GM23338 (cell line): ENCODE data around the gene C3orf80. TPM values are rescaled to one million over a fixed set of nuclear protein-coding genes. Genes with fewer than 3 reads are reported as not detected.

Experiments
- ATAC-seq: fragments of 200-7000 bp; cut with Tn5 transposase; 3 replicates; pipeline ENCODE4 v1.9.1; 2020
- DNase-seq: peaks from one replicate; pipeline ENCODE4 v3.0.0-alpha.2; 2015; ENCODE audit warnings: low spot score
- H2AFZ ChIP-seq: fragments of 200-600 bp; sonication (generic); 2 replicates; pipeline ENCODE4 v1.8.0; 2016; ENCODE audit warnings: antibody characterized with exemption, mild to moderate bottlenecking, moderate library complexity
- H3F3A ChIP-seq: fragments of 200-600 bp; sonication (generic); replicated peaks from 2 replicates; pipeline ENCODE4 v1.8.0; 2017; ENCODE audit warnings: antibody characterized with exemption, mixed run types, low read depth
- H3K27ac ChIP-seq: fragments of 200-600 bp; sonication (generic); 2 replicates; pipeline ENCODE4 v1.6.1; 2016; ENCODE audit warnings: low read depth
- H3K27me3 ChIP-seq: fragments of 200-600 bp; sonication (generic); 2 replicates; pipeline ENCODE4 v1.8.0; 2016; ENCODE audit warnings: mild to moderate bottlenecking, mixed run types, moderate library complexity; ENCODE audit not compliant: insufficient read depth
- H3K36me3 ChIP-seq: fragments of 200-600 bp; sonication (generic); 2 replicates; pipeline ENCODE4 v1.8.0; 2016; ENCODE audit warnings: mild to moderate bottlenecking; ENCODE audit not compliant: insufficient read depth
- H3K4me1 ChIP-seq: fragments of 200-600 bp; sonication (generic); 2 replicates; pipeline ENCODE4 v1.8.0; 2016; ENCODE audit warnings: mild to moderate bottlenecking, moderate library complexity; ENCODE audit not compliant: insufficient read depth
- H3K4me2 ChIP-seq: fragments of 200-600 bp; sonication (generic); 2 replicates; pipeline ENCODE4 v1.7.1; 2017; ENCODE audit warnings: mixed run types
- H3K4me3 ChIP-seq: fragments of 200-600 bp; sonication (generic); 2 replicates; pipeline ENCODE4 v1.6.1; 2016; ENCODE audit warnings: mixed run types
- H3K79me2 ChIP-seq: fragments of 200-600 bp; sonication (generic); replicated peaks from 2 replicates; pipeline ENCODE4 v1.8.0; 2017; ENCODE audit warnings: mild to moderate bottlenecking; ENCODE audit not compliant: insufficient read depth
- H3K9me2 ChIP-seq: fragments of 200-600 bp; sonication (generic); 2 replicates; pipeline ENCODE4 v1.8.0; 2017; ENCODE audit not compliant: insufficient read depth
- H4K20me1 ChIP-seq: fragments of 200-600 bp; sonication (generic); replicated peaks from 2 replicates; pipeline ENCODE4 v1.8.0; 2017; ENCODE audit warnings: mild to moderate bottlenecking; ENCODE audit not compliant: insufficient read depth
- H3K27ac Mint-ChIP-seq: 2 replicates; pipeline ENCODE4 v1.8.0; 2020; ENCODE audit warnings: inconsistent platforms, mild to moderate bottlenecking, moderate library complexity, mixed read lengths
- H3K27me3 Mint-ChIP-seq: 3 replicates; pipeline ENCODE4 v1.8.0; 2022; ENCODE audit warnings: low read depth, mild to moderate bottlenecking, moderate library complexity, mixed read lengths, inconsistent platforms; ENCODE audit not compliant: insufficient read depth, poor library complexity
- H3K36me3 Mint-ChIP-seq: 3 replicates; pipeline ENCODE4 v1.8.0; 2021; ENCODE audit warnings: low read depth, mild to moderate bottlenecking, inconsistent platforms, moderate library complexity, mixed read lengths
- H3K4me1 Mint-ChIP-seq: 3 replicates; pipeline ENCODE4 v1.8.0; 2020; ENCODE audit warnings: mild to moderate bottlenecking, inconsistent platforms, mixed read lengths
- H3K4me3 Mint-ChIP-seq: 3 replicates; pipeline ENCODE4 v1.8.0; 2021; ENCODE audit warnings: moderate library complexity, mild to moderate bottlenecking, inconsistent platforms, mixed read lengths
- H3K9me3 Mint-ChIP-seq: 3 replicates; pipeline ENCODE4 v1.8.0; 2020; ENCODE audit warnings: moderate library complexity, mild to moderate bottlenecking, inconsistent platforms, mixed read lengths
- CREB1 ChIP-seq: fragments of 250-450 bp; sonication (Bioruptor Pico); IDR thresholded peaks from 2 replicates; pipeline ENCODE4 v1.5.0; 2020; ENCODE audit warnings: low read depth, mild to moderate bottlenecking, moderate library complexity
- CTCF ChIP-seq, 2 experiments: fragments of 200-600 bp in 1 of 2; sonication (generic) in 1 of 2; conservative IDR thresholded peaks; 2 replicates each; pipeline versions ENCODE4 v1.5.1 to v1.6.1; 2016 to 2017; ENCODE audit warnings: antibody characterized with exemption in 2 of 2, low read depth in 2 of 2, mild to moderate bottlenecking in 2 of 2, moderate library complexity in 1 of 2
- ETS1 ChIP-seq: IDR thresholded peaks from 2 replicates; pipeline ENCODE4 v1.6.1; 2016; ENCODE audit warnings: antibody characterized with exemption
- EZH2 ChIP-seq: fragments of 200-600 bp; sonication (generic); IDR thresholded peaks from one replicate; pipeline ENCODE4 v1.8.0; 2017; ENCODE audit warnings: antibody characterized with exemption, mild to moderate bottlenecking, low read depth; ENCODE audit not compliant: unreplicated experiment
- EZH2phosphoT487 ChIP-seq: fragments of 200-600 bp; sonication (generic); IDR thresholded peaks from one replicate; pipeline ENCODE4 v1.8.1; 2018; ENCODE audit warnings: antibody characterized with exemption; ENCODE audit not compliant: unreplicated experiment
- JUNB ChIP-seq: IDR thresholded peaks from one replicate; pipeline ENCODE4 v1.6.1; 2016; ENCODE audit warnings: antibody characterized with exemption; ENCODE audit not compliant: unreplicated experiment
- NANOG ChIP-seq: IDR thresholded peaks from 2 replicates; pipeline ENCODE4 v1.6.1; 2016; ENCODE audit warnings: antibody characterized with exemption, borderline replicate concordance
- POLR2AphosphoS5 ChIP-seq: IDR thresholded peaks from 2 replicates; pipeline ENCODE4 v1.6.1; 2016; ENCODE audit warnings: antibody characterized with exemption, low read depth
- REST ChIP-seq: IDR thresholded peaks from one replicate; pipeline ENCODE4 v1.6.1; 2018; ENCODE audit warnings: antibody characterized with exemption; ENCODE audit not compliant: unreplicated experiment
- STAT1 ChIP-seq: IDR thresholded peaks from one replicate; pipeline ENCODE4 v1.6.1; 2016; ENCODE audit warnings: antibody characterized with exemption; ENCODE audit not compliant: unreplicated experiment
- ZNF331 ChIP-seq: fragments of 250-450 bp; sonication (Bioruptor Pico); IDR thresholded peaks from 2 replicates; pipeline ENCODE4 v1.5.0; 2020; ENCODE audit warnings: low read depth, mild to moderate bottlenecking, moderate library complexity
- ZNF462 ChIP-seq: fragments of 250-450 bp; sonication (Bioruptor Pico); IDR thresholded peaks from 2 replicates; pipeline ENCODE4 v1.5.0; 2020; ENCODE audit warnings: mild to moderate bottlenecking, moderate library complexity
- polyA plus RNA-seq: library from polyadenylated mRNA; unstranded; fragments of >200 nt; fragmentation: Nextera tagmentation; extraction: Ambion mirVana; gene quantifications from 2 replicates; pipeline ENCODE4 v1.2.1, GENCODE V29; 2016
- total RNA-seq: library from RNA; depleted of rRNA; stranded (reverse); fragments of >200 nt; shearing (Covaris generic); gene quantifications from 2 replicates; pipeline ENCODE4 v1.2.3, GENCODE V29; 2014

Gene C3orf80
- total and polyA plus RNA-seq, 2 experiments from 2014 or later, result 0.57 to 3.0 TPM

GRCh38 chr3:160205606-160206005 is 19.6 kb upstream of the C3orf80 start:
- TF ChIP-seq NANOG (no peak), EZH2 (no peak), ZNF462 (CRISPR knock-in tag) (no peak), ZNF331 (CRISPR knock-in tag) (no peak), EZH2phosphoT487 (no peak), REST (no peak), ETS1 (no peak), CTCF (conservative IDR thresholded peaks at IDR 0.05; ENCODE audit: low read depth in 2 of 2) (no peak), POLR2AphosphoS5 (no peak), JUNB (no peak), CREB1 (CRISPR knock-in tag) (no peak), STAT1 (no peak)
- no peak overlapping the region for H3K4me3 ChIP-seq
- no peak overlapping the region for H3K4me2 ChIP-seq
- no peaks in the 10 kb centered on the region for H3K4me1 Mint-ChIP-seq
- no peak overlapping the region for H3K27ac ChIP-seq
- H4K20me1 ChIP-seq, result no peaks in the 10 kb centered on the region
- H3F3A ChIP-seq, result no peaks in the 10 kb centered on the region
- H3K4me3 Mint-ChIP-seq, result no peak overlapping the region
- no peaks in the 10 kb centered on the region for H3K36me3 Mint-ChIP-seq
- no peaks in the 10 kb centered on the region for H3K9me3 Mint-ChIP-seq
- no peaks in the 10 kb centered on the region for H3K36me3 ChIP-seq
- H3K79me2 ChIP-seq, result no peaks in the 10 kb centered on the region
- H3K9me2 ChIP-seq, result no peaks in the 10 kb centered on the region
- no peaks in the 10 kb centered on the region for H3K27me3 Mint-ChIP-seq
- H3K27ac Mint-ChIP-seq, result no peak overlapping the region
- DNase-seq (no peak), ATAC-seq (no peak)
- H3K4me1 ChIP-seq, result no peaks in the 10 kb centered on the region
- H3K27me3 ChIP-seq, result no peaks in the 10 kb centered on the region
- H2AFZ ChIP-seq, result no peak overlapping the region
